Nephron (organoid): Measurements from ENCODE around the gene ARL5C.
A peak's percentile ranks its signal among the peaks of the same experiment; 100 is the strongest.

Source experiments
- H3K27ac Mint-ChIP-seq, 3 experiments: 2 replicates each; pipeline ENCODE4 v1.8.0; 2020; ENCODE audit warnings: mixed read lengths in 3 of 3, mild to moderate bottlenecking in 2 of 3, moderate library complexity in 1 of 3
- H3K27me3 Mint-ChIP-seq: 2 replicates; pipeline ENCODE4 v1.8.0; 2021; ENCODE audit warnings: low read depth, mild to moderate bottlenecking, moderate library complexity, mixed read lengths
- H3K36me3 Mint-ChIP-seq: 2 replicates; pipeline ENCODE4 v1.8.0; 2020; ENCODE audit warnings: low read depth, mixed read lengths
- H3K4me1 Mint-ChIP-seq: 2 replicates; pipeline ENCODE4 v1.8.0; 2020; ENCODE audit warnings: mixed read lengths
- H3K4me3 Mint-ChIP-seq, 3 experiments: 2 replicates each; pipeline ENCODE4 v1.8.0; 2020; ENCODE audit warnings: mild to moderate bottlenecking in 3 of 3, mixed read lengths in 3 of 3, moderate library complexity in 2 of 3
- H3K9me3 Mint-ChIP-seq: 2 replicates; pipeline ENCODE4 v1.8.0; 2020; ENCODE audit warnings: mixed read lengths
- CTCF ChIP-seq, 3 experiments: fragments of 200-600 bp; sonication (generic); IDR thresholded peaks; one replicate each; pipeline ENCODE4 v1.5.0; 2021; ENCODE audit warnings: antibody characterized with exemption in 3 of 3; ENCODE audit not compliant: unreplicated experiment in 3 of 3

Gene ARL5C

GRCh38 chr17:39193346-39193745, 27.4 kb upstream of the ARL5C start:
- H3K4me3 Mint-ChIP-seq: peak overlapping the region in 2 of 3 experiments; percentile 89 to 91
- TF ChIP-seq CTCF (IDR thresholded peaks at IDR 0.05; ENCODE audit: unreplicated experiment in 3 of 3): no peak
- no peaks in the 10 kb centered on the region for H3K9me3 Mint-ChIP-seq
- no peak overlapping the region for H3K27ac Mint-ChIP-seq
- peaks cover 37% of the 10 kb centered on the region for H3K4me1 Mint-ChIP-seq
- peaks cover 15% of the 10 kb centered on the region for H3K36me3 Mint-ChIP-seq
- no peaks in the 10 kb centered on the region for H3K27me3 Mint-ChIP-seq

GRCh38 chr17:39192901-39193300, 26.9 kb upstream of the ARL5C start:
- Mint-ChIP-seq H3K27ac (peak overlapping the region in 2 of 3 experiments; percentile 5 to 14), H3K36me3 (peaks cover 15% of the 10 kb centered on the region), H3K4me3 (peak overlapping the region in 2 of 3 experiments; percentile 77 to 81), H3K27me3 (no peaks in the 10 kb centered on the region), H3K4me1 (peaks cover 37% of the 10 kb centered on the region), H3K9me3 (no peaks in the 10 kb centered on the region)
- TF ChIP-seq CTCF (IDR thresholded peaks at IDR 0.05; ENCODE audit: unreplicated experiment in 3 of 3): no peak

DNA sequence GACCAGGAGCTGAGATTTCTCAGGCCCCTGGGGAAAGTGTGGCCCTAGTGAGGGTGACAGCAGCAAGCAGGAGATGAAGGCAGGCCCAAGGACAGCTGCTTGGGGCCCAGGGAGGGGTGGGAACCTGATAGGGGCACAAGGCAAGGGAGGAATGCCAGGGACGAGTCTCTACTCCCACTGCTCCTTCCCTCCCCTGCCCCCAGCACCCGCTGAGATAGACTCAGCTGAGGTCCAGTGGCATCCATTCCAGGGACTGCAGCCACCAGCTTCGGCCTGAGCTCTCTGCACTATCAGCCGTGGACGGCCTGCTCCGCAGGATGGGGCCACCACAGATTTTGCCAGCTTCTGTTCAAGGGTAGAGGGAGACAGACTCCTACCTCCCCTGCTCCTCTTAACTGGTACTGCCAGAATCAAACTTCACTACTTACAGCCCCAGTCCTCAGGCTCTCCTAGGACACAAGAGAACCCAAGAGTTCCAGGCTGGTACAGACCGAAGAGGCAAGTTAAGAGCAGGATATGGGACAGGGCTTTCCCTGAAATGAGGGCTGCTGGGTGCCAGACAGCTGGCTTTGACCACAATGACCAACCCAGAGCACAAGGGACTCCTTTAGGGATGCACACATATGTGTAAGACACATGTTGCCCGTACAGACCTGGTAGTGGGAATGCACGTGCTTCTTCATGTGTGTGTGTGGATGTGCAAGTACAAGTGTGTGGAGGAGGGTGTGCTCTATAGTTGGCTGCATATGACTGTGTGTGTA, 26.0 kb upstream of the ARL5C start:
- no peak for TF ChIP-seq CTCF (IDR thresholded peaks at IDR 0.05; ENCODE audit: unreplicated experiment in 3 of 3)
- Mint-ChIP-seq H3K4me3 (peak overlapping the region in 2 of 3 experiments; percentile 77 to 81), H3K36me3 (peaks cover 15% of the 10 kb centered on the region), H3K9me3 (no peaks in the 10 kb centered on the region), H3K4me1 (peaks cover 37% of the 10 kb centered on the region), H3K27me3 (no peaks in the 10 kb centered on the region), H3K27ac (peak overlapping the region in 2 of 3 experiments; percentile 28 to 40)

GRCh38 chr17:39187152-39187830, 21.3 kb upstream of the ARL5C start:
- Mint-ChIP-seq H3K9me3 (no peaks in the 10 kb centered on the region), H3K36me3 (peaks cover 21% of the 10 kb centered on the region), H3K4me3 (no peak overlapping the region), H3K4me1 (peaks cover 11% of the 10 kb centered on the region), H3K27ac (no peak overlapping the region), H3K27me3 (no peaks in the 10 kb centered on the region)
- no peak for TF ChIP-seq CTCF (IDR thresholded peaks at IDR 0.05; ENCODE audit: unreplicated experiment in 3 of 3)

DNA sequence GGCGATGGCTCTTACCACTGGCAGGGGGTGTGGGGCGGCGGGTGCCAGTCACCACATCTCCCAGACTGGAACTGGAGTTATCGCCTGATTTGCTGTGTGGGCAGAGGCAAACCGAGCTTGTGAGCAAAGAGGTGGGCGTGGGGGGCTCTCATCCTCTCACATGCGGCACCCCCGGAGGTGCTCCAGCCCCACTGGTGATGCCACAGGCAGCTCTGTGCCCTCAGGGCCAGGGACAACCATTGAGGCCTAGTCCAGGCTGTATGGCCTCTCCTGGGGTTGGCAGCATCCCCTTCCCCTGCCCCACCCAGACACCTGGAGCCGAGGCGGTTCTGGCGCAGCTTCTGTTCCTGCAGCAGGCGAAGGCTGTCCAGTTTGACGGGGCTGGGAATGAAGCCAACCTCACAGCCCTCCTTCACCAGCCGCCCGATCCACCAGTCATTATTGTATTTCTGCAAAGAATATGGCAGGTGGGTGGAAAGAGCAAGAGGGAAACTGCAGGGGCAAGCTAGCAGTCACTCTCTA, 20.6 kb upstream of the ARL5C start:
- Mint-ChIP-seq H3K4me1 (peaks cover 3% of the 10 kb centered on the region), H3K36me3 (peaks cover 20% of the 10 kb centered on the region), H3K27ac (no peak overlapping the region), H3K4me3 (no peak overlapping the region), H3K9me3 (no peaks in the 10 kb centered on the region), H3K27me3 (no peaks in the 10 kb centered on the region)
- no peak for TF ChIP-seq CTCF (IDR thresholded peaks at IDR 0.05; ENCODE audit: unreplicated experiment in 3 of 3)
